Measurements from ENCODE around the gene CENPB. TPM values are rescaled to one million over a fixed set of nuclear protein-coding genes. Genes with fewer than 3 reads are reported as not detected.

Gene CENPB
- polyA plus RNA-seq, 1 donor (not counting 4 experiments of a cell fraction or from before 2014, with no cell fraction given) = 18.1 TPM

DNA sequence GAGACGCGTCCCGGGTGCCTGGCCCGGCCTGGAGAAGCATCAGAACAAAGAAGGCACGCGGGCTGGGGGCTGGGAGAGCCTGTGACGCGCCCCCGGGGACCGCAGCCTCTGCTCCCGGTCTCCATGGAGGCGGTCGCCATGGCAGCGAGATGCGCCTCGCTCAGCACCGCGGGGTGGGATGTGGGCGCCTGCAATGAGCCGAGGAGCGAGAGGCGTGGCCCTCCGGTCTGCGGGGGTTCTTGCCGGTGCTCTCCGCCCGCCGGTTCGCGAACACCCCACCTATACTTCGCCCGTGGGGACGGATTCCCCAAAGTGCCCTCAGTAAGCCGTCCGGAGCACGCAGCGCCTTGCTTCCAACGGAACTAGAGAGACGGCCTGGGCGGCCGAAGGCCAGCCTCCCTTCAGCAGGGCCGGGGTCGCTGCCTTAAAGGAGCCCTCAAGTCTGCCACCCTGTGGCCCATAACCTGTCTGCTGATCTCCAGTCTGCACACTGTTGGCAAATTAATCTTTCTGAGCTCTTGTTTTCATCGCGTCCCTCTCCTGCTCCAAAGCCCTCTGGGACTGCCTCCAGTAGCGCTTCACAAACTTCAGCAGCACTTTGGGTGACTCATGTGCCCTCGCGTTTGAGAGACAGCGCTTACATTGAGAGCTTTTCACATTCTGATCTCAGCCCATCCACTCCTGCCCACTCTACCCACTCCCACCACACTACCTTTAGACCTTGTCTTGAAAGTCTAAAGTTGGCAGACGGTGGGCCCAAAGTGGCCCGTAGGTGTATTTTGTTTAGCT is 18.0 kb downstream of the CENPB start:
- no peaks in the 10 kb centered on the region for H3K27me3 ChIP-seq (ENCODE audit: control insufficient read depth, extremely low read depth, insufficient read depth, low read length)
- peak overlapping the region; percentile 94 for H2AFZ ChIP-seq (ENCODE audit: control insufficient read depth, low read length)
- dilution Hi-C loops (cut with MboI; ENCODE audit: extremely low pct_ligation_motif_present, low sequenced_read_pairs) = no loop called here
- peak overlapping the region; percentile 89 for H3K4me2 ChIP-seq (ENCODE audit: control insufficient read depth, extremely low read depth, insufficient read depth, low read depth, low read length)
- H3K4me3 ChIP-seq (ENCODE audit: control insufficient read depth in 2 of 3, extremely low read depth in 1 of 3, insufficient read depth in 2 of 3, low read depth in 1 of 3, low read length in 3 of 3) = peak overlapping the region; percentile 68 to 87 (median 81)
- H4K20me1 ChIP-seq (ENCODE audit: control insufficient read depth, extremely low read depth, insufficient read depth, low read length) = no peaks in the 10 kb centered on the region
- H3K9me3 ChIP-seq (ENCODE audit: control insufficient read depth, low read depth, low read length) = no peaks in the 10 kb centered on the region
- FAIRE-seq = peak; percentile 97
- DNase-seq (ENCODE audit: low read depth, low spot score) = no peak
- H3K4me1 ChIP-seq (ENCODE audit: control insufficient read depth, extremely low read depth, insufficient read depth, low read length) = peaks cover 21% of the 10 kb centered on the region
- TF ChIP-seq, protein P1, sequence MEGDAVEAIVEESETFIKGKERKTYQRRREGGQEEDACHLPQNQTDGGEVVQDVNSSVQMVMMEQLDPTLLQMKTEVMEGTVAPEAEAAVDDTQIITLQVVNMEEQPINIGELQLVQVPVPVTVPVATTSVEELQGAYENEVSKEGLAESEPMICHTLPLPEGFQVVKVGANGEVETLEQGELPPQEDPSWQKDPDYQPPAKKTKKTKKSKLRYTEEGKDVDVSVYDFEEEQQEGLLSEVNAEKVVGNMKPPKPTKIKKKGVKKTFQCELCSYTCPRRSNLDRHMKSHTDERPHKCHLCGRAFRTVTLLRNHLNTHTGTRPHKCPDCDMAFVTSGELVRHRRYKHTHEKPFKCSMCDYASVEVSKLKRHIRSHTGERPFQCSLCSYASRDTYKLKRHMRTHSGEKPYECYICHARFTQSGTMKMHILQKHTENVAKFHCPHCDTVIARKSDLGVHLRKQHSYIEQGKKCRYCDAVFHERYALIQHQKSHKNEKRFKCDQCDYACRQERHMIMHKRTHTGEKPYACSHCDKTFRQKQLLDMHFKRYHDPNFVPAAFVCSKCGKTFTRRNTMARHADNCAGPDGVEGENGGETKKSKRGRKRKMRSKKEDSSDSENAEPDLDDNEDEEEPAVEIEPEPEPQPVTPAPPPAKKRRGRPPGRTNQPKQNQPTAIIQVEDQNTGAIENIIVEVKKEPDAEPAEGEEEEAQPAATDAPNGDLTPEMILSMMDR (optimal IDR thresholded peaks at IDR 0.05 in 1 of 3, IDR thresholded peaks at IDR 0.05 in 1 of 3, conservative IDR thresholded peaks at IDR 0.05 in 1 of 3; ENCODE audit: extremely low read depth in 1 of 3, insufficient read depth in 2 of 3, low read length in 3 of 3) = peak; percentile 35 to 52 (median 38)
- TF ChIP-seq EZH2 (IDR thresholded peaks at IDR 0.05; ENCODE audit: low read length) = no peak
- H3K27ac ChIP-seq (ENCODE audit: control insufficient read depth, insufficient read depth, low read length) = peak overlapping the region; percentile 85
- peaks cover 18% of the 10 kb centered on the region for H3K79me2 ChIP-seq (ENCODE audit: control insufficient read depth, insufficient read depth, low read length)
- H3K9me1 ChIP-seq (ENCODE audit: control insufficient read depth, extremely low read depth, insufficient read depth, low read length) = no peaks in the 10 kb centered on the region
- peaks cover 0 to 3% of the 10 kb centered on the region in 2 experiments for H3K36me3 ChIP-seq (ENCODE audit: control insufficient read depth in 2 of 2, extremely low read depth in 1 of 2, insufficient read depth in 2 of 2, low read length in 2 of 2)
- peak overlapping the region; percentile 91 for H3K9ac ChIP-seq (ENCODE audit: control insufficient read depth, extremely low read depth, insufficient read depth, low read length)

DNA sequence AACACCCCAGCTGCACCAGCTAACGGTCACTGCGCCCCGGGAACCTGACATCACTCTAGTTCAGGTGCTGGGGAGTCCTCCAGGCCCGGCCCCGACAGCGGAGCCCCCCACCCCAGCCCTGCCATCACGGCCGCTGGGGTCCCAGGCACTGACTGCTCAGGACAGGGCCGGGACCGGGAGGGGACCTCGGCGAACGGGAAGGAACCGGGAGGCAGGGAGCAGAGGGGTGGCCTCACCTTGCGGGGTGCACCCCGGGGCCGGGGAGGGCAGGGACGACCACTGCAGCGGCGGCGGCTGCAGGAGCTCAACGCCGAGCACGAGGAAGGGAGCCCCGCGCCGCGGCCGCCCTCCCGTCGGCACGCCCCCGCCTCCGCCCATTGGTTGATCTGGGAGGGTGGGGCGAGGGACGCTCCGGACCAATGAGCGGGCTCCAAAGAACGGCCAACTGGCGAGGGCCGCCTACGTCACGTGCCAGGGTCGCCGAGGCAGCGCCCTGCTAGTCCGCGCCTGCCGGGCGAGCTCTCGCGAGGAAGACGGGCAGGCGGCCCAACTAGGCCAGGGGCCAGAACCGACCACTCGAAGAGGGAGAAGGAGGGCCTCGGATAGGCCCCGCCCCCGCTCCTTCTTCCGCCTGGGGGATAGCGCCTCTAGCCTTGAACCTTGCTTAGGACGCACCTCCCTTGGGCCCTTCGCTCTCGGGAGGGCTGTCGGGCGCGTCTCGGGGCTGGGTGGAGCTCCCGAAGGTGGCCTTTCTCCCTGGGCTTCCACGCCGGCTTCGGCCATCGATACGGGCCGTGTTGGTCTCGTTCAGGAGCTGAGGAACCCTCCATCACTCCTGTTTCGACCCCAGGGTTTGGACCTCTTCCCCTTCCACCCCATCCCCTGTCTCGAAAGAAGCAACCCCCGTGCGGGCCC is 18.9 kb downstream of the CENPB start, which contains the start of gene ADISSP:
Gene ADISSP (minus strand): TSS at position 327 of the 915 bp plus-strand sequence. CDS start 7,653 bp downstream, outside the sequence.
- Histone ChIP-seq H3K79me2 (ENCODE audit: control insufficient read depth, insufficient read depth, low read length) (peaks cover 18% of the 10 kb centered on the region), H3K4me3 (ENCODE audit: control insufficient read depth in 2 of 3, extremely low read depth in 1 of 3, insufficient read depth in 2 of 3, low read depth in 1 of 3, low read length in 3 of 3) (peak within 1 kb of the TSS; percentile 81 to 93 (median 87)), H3K9ac (ENCODE audit: control insufficient read depth, extremely low read depth, insufficient read depth, low read length) (peak within 1 kb of the TSS; percentile 91), H3K27ac (ENCODE audit: control insufficient read depth, insufficient read depth, low read length) (peak within 1 kb of the TSS; percentile 85), H3K36me3 (ENCODE audit: control insufficient read depth in 2 of 2, extremely low read depth in 1 of 2, insufficient read depth in 2 of 2, low read length in 2 of 2) (peaks cover 0 to 3% of the 10 kb centered on the region in 2 experiments), H3K9me3 (ENCODE audit: control insufficient read depth, low read depth, low read length) (no peaks in the 10 kb centered on the region), H3K9me1 (ENCODE audit: control insufficient read depth, extremely low read depth, insufficient read depth, low read length) (no peaks in the 10 kb centered on the region), H3K4me2 (ENCODE audit: control insufficient read depth, extremely low read depth, insufficient read depth, low read depth, low read length) (peak within 1 kb of the TSS; percentile 90), H4K20me1 (ENCODE audit: control insufficient read depth, extremely low read depth, insufficient read depth, low read length) (no peaks in the 10 kb centered on the region), H2AFZ (ENCODE audit: control insufficient read depth, low read length) (peak within 1 kb of the TSS; percentile 94), H3K4me1 (ENCODE audit: control insufficient read depth, extremely low read depth, insufficient read depth, low read length) (peaks cover 21% of the 10 kb centered on the region), H3K27me3 (ENCODE audit: control insufficient read depth, extremely low read depth, insufficient read depth, low read length) (no peaks in the 10 kb centered on the region)
- no peak for TF ChIP-seq EZH2 (IDR thresholded peaks at IDR 0.05; ENCODE audit: low read length)
- TF ChIP-seq, protein P1 (optimal IDR thresholded peaks at IDR 0.05 in 1 of 3, IDR thresholded peaks at IDR 0.05 in 1 of 3, conservative IDR thresholded peaks at IDR 0.05 in 1 of 3; ENCODE audit: extremely low read depth in 1 of 3, insufficient read depth in 2 of 3, low read length in 3 of 3) = peak in 1 of 3 experiments; percentile 35
- FAIRE-seq (peak; percentile 80), DNase-seq (ENCODE audit: low read depth, low spot score) (peak; percentile 89)
- dilution Hi-C loops (cut with MboI; ENCODE audit: extremely low pct_ligation_motif_present, low sequenced_read_pairs) = no loop called here

Measured in keratinocyte (primary cell).